MCF 10A (cell line): Measurements from ENCODE around the gene GJC1. TPM values are rescaled to one million over a fixed set of nuclear protein-coding genes. Genes with fewer than 3 reads are reported as not detected.

ENCODE experiments used
- BruUV-seq: library from RNA; stranded (reverse); fragments of 400-500 nt; replicated peaks from 2 replicates; lab custom pipeline; 2021; lab: Mats Ljungman, UMichigan
- CTCF ChIA-PET: fragments of 300-600 bp; sonication (Branson Sonifier 250); formaldehyde crosslinking; extraction: SDS; loops from one replicate; lab custom pipeline; 2021; ENCODE audit warnings: antibody characterized with exemption, inconsistent platforms; lab: Yijun Ruan, JAX
- POLR2A ChIA-PET: fragments of 300-600, 350-650 bp; sonication (Branson Sonifier 250); formaldehyde crosslinking; extraction: SDS; loops from one replicate; lab custom pipeline; 2020; ENCODE audit warnings: antibody characterized with exemption, inconsistent platforms; lab: Yijun Ruan, JAX
- DNase-seq: peaks from one replicate; pipeline ENCODE4 v3.0.0-alpha.2; 2018; ENCODE audit not compliant: unreplicated experiment
- H3K27ac Mint-ChIP-seq: one replicate; pipeline ENCODE4 v1.8.0; 2022; ENCODE audit warnings: mild to moderate bottlenecking, low read depth, mixed read lengths; ENCODE audit not compliant: unreplicated experiment
- H3K27me3 Mint-ChIP-seq: one replicate; pipeline ENCODE4 v1.8.0; 2022; ENCODE audit warnings: mixed read lengths; ENCODE audit not compliant: insufficient read depth, unreplicated experiment
- H3K36me3 Mint-ChIP-seq: one replicate; pipeline ENCODE4 v1.8.0; 2022; ENCODE audit warnings: mild to moderate bottlenecking, moderate library complexity, mixed read lengths; ENCODE audit not compliant: insufficient read depth, unreplicated experiment
- H3K4me1 Mint-ChIP-seq: one replicate; pipeline ENCODE4 v1.8.0; 2022; ENCODE audit warnings: mixed read lengths; ENCODE audit not compliant: insufficient read depth, unreplicated experiment
- H3K4me3 Mint-ChIP-seq: one replicate; pipeline ENCODE4 v1.8.0; 2022; ENCODE audit warnings: mild to moderate bottlenecking, moderate library complexity, mixed read lengths; ENCODE audit not compliant: unreplicated experiment
- H3K9me3 Mint-ChIP-seq: one replicate; pipeline ENCODE4 v1.8.0; 2022; ENCODE audit warnings: mixed read lengths; ENCODE audit not compliant: unreplicated experiment
- intact Hi-C: fragments of 100-400 bp; cut with micrococcal nuclease; formaldehyde crosslinking; loops from 2 replicates; pipeline ENCODE4 v1.14.1; 2022
- total RNA-seq: library from RNA; stranded (reverse); gene quantifications from 2 replicates; pipeline ENCODE4 v1.2.3, GENCODE V29; 2022
- TF ChIP-seq, protein P1 (sequence below): fragments of 200-600 bp; IDR thresholded peaks from one replicate; pipeline ENCODE4 v1.8.0; 2022; ENCODE audit warnings: antibody characterized with exemption, mild to moderate bottlenecking; ENCODE audit not compliant: unreplicated experiment

The GJC1 gene
- total RNA-seq, 1 experiment from 2014 or later = 6.9 TPM

DNA sequence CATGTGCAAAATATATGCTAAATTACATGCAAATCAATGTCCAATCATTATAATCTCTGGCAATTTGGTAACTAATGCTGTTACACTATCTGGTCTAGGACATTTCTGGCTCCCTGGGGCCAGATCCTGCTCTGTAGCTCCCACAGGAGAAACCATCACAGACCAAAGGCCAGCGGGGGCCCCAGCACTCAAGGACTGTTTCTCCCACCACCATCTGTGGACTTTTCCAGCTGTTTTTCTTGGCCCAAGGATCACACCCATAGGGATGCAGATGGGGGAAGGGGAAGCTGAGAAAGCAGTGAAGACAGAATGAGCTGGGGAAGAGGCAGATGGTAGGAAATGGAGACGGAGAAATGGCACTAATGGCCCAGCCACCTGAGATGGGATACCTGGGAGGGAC, 17.5 kb upstream of the GJC1 start, which contains the start of gene HIGD1B:
HIGD1B (plus strand) TSS at position 298 of the 400 bp plus-strand sequence. CDS start 270 bp downstream, outside the sequence.
- no peaks in the 10 kb centered on the region for H3K27me3 Mint-ChIP-seq
- no peak within 1 kb of the TSS for H3K4me3 Mint-ChIP-seq
- POLR2A ChIA-PET = interaction anchor here (0.6 kb wide), 1 partner anchor 35 kb away, joined by 5 read pairs; no protein-coding TSS in a partner anchor
- TF ChIP-seq, protein P1, sequence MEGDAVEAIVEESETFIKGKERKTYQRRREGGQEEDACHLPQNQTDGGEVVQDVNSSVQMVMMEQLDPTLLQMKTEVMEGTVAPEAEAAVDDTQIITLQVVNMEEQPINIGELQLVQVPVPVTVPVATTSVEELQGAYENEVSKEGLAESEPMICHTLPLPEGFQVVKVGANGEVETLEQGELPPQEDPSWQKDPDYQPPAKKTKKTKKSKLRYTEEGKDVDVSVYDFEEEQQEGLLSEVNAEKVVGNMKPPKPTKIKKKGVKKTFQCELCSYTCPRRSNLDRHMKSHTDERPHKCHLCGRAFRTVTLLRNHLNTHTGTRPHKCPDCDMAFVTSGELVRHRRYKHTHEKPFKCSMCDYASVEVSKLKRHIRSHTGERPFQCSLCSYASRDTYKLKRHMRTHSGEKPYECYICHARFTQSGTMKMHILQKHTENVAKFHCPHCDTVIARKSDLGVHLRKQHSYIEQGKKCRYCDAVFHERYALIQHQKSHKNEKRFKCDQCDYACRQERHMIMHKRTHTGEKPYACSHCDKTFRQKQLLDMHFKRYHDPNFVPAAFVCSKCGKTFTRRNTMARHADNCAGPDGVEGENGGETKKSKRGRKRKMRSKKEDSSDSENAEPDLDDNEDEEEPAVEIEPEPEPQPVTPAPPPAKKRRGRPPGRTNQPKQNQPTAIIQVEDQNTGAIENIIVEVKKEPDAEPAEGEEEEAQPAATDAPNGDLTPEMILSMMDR = no peak
- DNase-seq = no peak
- intact Hi-C loops = no loop called here
- H3K27ac Mint-ChIP-seq = no peak within 1 kb of the TSS
- no peaks in the 10 kb centered on the region for H3K4me1 Mint-ChIP-seq
- no TSS peak for BruUV-seq
- no peaks in the 10 kb centered on the region for H3K9me3 Mint-ChIP-seq
- CTCF ChIA-PET = interaction anchor here (0.7 to 3.3 kb wide), 3 partner anchors 18 to 70 kb away, joined by 4 to 9 read pairs (median 6); no protein-coding TSS in a partner anchor
- H3K36me3 Mint-ChIP-seq = peaks cover 34% of the 10 kb centered on the region

DNA sequence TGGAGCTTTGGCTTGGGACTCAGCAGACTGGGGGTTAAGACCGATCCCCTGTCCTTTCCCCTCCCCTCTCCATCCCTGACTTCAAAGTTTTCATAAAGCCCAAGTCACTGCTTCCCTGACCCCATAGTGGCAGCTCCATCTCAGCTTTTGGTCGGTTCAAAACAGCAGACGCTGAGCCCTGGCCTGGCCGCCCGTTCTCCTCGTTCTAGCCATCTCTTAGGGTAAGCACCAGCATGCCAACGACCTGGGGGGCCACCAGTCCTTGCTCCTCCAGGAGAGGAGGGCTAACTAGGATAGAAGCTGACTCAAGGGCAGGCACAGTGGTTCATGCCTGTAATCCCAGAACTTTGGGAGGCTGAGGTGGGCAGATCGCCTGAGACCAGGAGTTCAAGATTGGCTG, 16.1 kb upstream of the GJC1 start:
- peak overlapping the region; percentile 17 for H3K27ac Mint-ChIP-seq
- no peak for DNase-seq
- H3K4me1 Mint-ChIP-seq = no peaks in the 10 kb centered on the region
- H3K27me3 Mint-ChIP-seq = no peaks in the 10 kb centered on the region
- peaks cover 20% of the 10 kb centered on the region for H3K36me3 Mint-ChIP-seq
- POLR2A ChIA-PET = no interaction called here
- TF ChIP-seq, protein P1 = no peak
- CTCF ChIA-PET = interaction anchor here (0.7 to 3.3 kb wide), 2 partner anchors 19 to 68 kb away, joined by 3 to 9 read pairs; no protein-coding TSS in a partner anchor
- intact Hi-C loops = no loop called here
- no peaks in the 10 kb centered on the region for H3K9me3 Mint-ChIP-seq
- no TSS peak for BruUV-seq
- H3K4me3 Mint-ChIP-seq = no peak overlapping the region

GRCh38 chr17:44844390-44844830, 14.3 kb upstream of the GJC1 start:
- no peaks in the 10 kb centered on the region for H3K27me3 Mint-ChIP-seq
- ChIA-PET CTCF (interaction anchor here (0.6 to 3.3 kb wide), 6 partner anchors 13 to 67 kb away, joined by 3 to 9 read pairs (median 5); no protein-coding TSS in a partner anchor), POLR2A (interaction anchor here (0.7 kb wide), 1 partner anchor 38 kb away, joined by 4 read pairs; no protein-coding TSS in a partner anchor)
- no peak overlapping the region for H3K4me3 Mint-ChIP-seq
- no peak for DNase-seq
- H3K4me1 Mint-ChIP-seq = no peaks in the 10 kb centered on the region
- TF ChIP-seq, protein P1 = no peak
- H3K36me3 Mint-ChIP-seq = peaks cover 8% of the 10 kb centered on the region
- H3K9me3 Mint-ChIP-seq = no peaks in the 10 kb centered on the region
- intact Hi-C loops = no loop called here
- no peak overlapping the region for H3K27ac Mint-ChIP-seq
- no TSS peak for BruUV-seq

DNA sequence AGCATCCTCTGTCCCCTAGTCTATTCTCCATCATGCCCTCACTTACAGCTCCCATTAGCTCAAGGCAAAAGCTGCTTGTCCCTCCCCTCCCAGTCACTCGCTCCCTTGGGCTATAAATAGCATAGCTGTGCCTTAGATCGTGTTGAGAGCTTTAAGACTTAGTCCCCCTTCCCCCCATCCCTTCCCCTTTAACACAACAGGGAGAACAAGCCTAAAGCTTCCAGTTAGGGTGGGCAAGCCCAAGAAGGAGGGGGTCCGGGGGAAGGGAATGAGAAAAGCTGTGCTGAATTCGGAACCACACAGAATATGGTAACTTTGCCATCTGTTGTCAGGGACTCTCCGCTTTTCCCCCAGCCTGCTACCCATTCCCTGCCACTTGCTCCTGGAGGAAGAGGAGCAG, 12.7 kb upstream of the GJC1 start:
- H3K27ac Mint-ChIP-seq = no peak overlapping the region
- CTCF ChIA-PET = interaction anchor here (1.1 to 1.6 kb wide), 2 partner anchors 11 to 22 kb away, joined by 4 to 8 read pairs; no protein-coding TSS in a partner anchor
- intact Hi-C loops = no loop called here
- no peak overlapping the region for H3K4me3 Mint-ChIP-seq
- TF ChIP-seq, protein P1 = no peak
- no peaks in the 10 kb centered on the region for H3K4me1 Mint-ChIP-seq
- no peaks in the 10 kb centered on the region for H3K9me3 Mint-ChIP-seq
- POLR2A ChIA-PET = interaction anchor here (1.2 kb wide), 1 partner anchor 11 kb away, joined by 4 read pairs; no protein-coding TSS in a partner anchor
- no peaks in the 10 kb centered on the region for H3K36me3 Mint-ChIP-seq
- DNase-seq = no peak
- no TSS peak for BruUV-seq
- no peaks in the 10 kb centered on the region for H3K27me3 Mint-ChIP-seq
